K562 (cell line): ENCODE measurements around the gene CCSER1. TPM values are rescaled to one million over a fixed set of nuclear protein-coding genes. Genes with fewer than 3 reads are reported as not detected.

Experiments
- ATAC-seq: fragments of 200-7000 bp; cut with Tn5 transposase; 3 replicates; pipeline ENCODE4 v1.9.1; 2020; ENCODE audit warnings: moderate library complexity
- BruUV-seq: library from RNA; stranded (reverse); fragments of 400-500 nt; replicated peaks from 2 replicates; lab custom pipeline; 2021; lab: Mats Ljungman, UMichigan
- CTCF ChIA-PET: fragments of 300-600 bp; formaldehyde crosslinking; extraction: SDS; loops from one replicate; lab custom pipeline; 2021; ENCODE audit warnings: low intra/inter-chr PET ratio; lab: Yijun Ruan, JAX
- POLR2A ChIA-PET: fragments of 300-600, 350-650 bp; sonication (Branson Sonifier 250); formaldehyde crosslinking; extraction: SDS; loops from one replicate; lab custom pipeline; 2021; ENCODE audit warnings: antibody characterized with exemption, inconsistent platforms; lab: Yijun Ruan, JAX
- DNase-seq, 4 experiments: peaks; one replicate each; pipeline versions ENCODE4 v3.0.0 to v3.0.0-alpha.2; 2011 to 2018; ENCODE audit warnings: low spot score in 3 of 4, mixed read lengths in 3 of 4; ENCODE audit errors: extremely low read depth in 1 of 4
- FAIRE-seq: peaks from 2 replicates; lab custom pipeline; 2011; peaks lifted over from hg19 to GRCh38; lab: Jason Lieb, UNC
- H2AFZ ChIP-seq: 2 replicates; pipeline ENCODE4 v1.6.0; 2011; ENCODE audit warnings: low read depth, low read length, control low read depth, inconsistent platforms
- H3K27ac ChIP-seq: fragments of 200-600 bp; 3 replicates; pipeline ENCODE4 v1.8.0; 2011; ENCODE audit warnings: low read depth, mild to moderate bottlenecking, control low read depth, inconsistent platforms, low read length, moderate library complexity, mixed read lengths; ENCODE audit errors: extremely low read depth
- H3K27me3 ChIP-seq, 2 experiments: fragments of 300-600 bp in 1 of 2; 2 replicates in 1 of 2; 3 replicates in 1 of 2; pipeline versions ENCODE4 v1.6.0 to v1.8.0; 2011; ENCODE audit warnings: inconsistent platforms in 2 of 2, low read length in 2 of 2, mild to moderate bottlenecking in 1 of 2, mixed read lengths in 1 of 2, moderate library complexity in 1 of 2; ENCODE audit not compliant: control insufficient read depth in 2 of 2, insufficient read depth in 2 of 2
- H3K36me3 ChIP-seq: fragments of 300-600 bp; 3 replicates; pipeline ENCODE4 v1.8.0; 2011; ENCODE audit warnings: mild to moderate bottlenecking, low read length, inconsistent platforms; ENCODE audit not compliant: control insufficient read depth, insufficient read depth
- H3K4me1 ChIP-seq, 2 experiments: fragments of 200-600 bp in 1 of 2; replicated peaks in 1 of 2; 2 replicates in 1 of 2; 3 replicates in 1 of 2; pipeline versions ENCODE4 v1.5.1 to v1.8.0; 2011; ENCODE audit warnings: inconsistent platforms in 2 of 2, low read length in 2 of 2, mild to moderate bottlenecking in 1 of 2, mixed read lengths in 1 of 2, moderate library complexity in 1 of 2; ENCODE audit not compliant: control insufficient read depth in 2 of 2, insufficient read depth in 2 of 2
- H3K4me2 ChIP-seq: 2 replicates; pipeline ENCODE4 v1.6.1; 2011; ENCODE audit warnings: low read length, control low read depth, inconsistent platforms, mixed read lengths; ENCODE audit not compliant: insufficient read depth
- H3K4me3 ChIP-seq: fragments of 200-600 bp; sonication (generic), shearing (Covaris generic); 2 replicates; pipeline ENCODE4 v1.5.1; 2016; ENCODE audit warnings: control low read depth, inconsistent platforms
- H3K79me2 ChIP-seq: fragments of 200-600 bp; 3 replicates; pipeline ENCODE4 v1.8.0; 2011; ENCODE audit warnings: low read length, inconsistent platforms; ENCODE audit not compliant: control insufficient read depth, insufficient read depth
- H3K9ac ChIP-seq, 2 experiments: 2 replicates each; pipeline versions ENCODE4 v1.6.0 to v1.6.1; 2011; ENCODE audit warnings: low read depth in 2 of 2, low read length in 2 of 2, control low read depth in 1 of 2, inconsistent platforms in 1 of 2, mild to moderate bottlenecking in 1 of 2, mixed read lengths in 1 of 2; ENCODE audit not compliant: insufficient read depth in 1 of 2
- H3K9me1 ChIP-seq: one replicate; pipeline ENCODE4 v1.6.0; 2011; ENCODE audit warnings: inconsistent platforms, mild to moderate bottlenecking, low read length, moderate library complexity; ENCODE audit not compliant: control insufficient read depth, insufficient read depth
- H3K9me3 ChIP-seq: replicated peaks from 2 replicates; pipeline ENCODE4 v1.5.1; 2011; ENCODE audit warnings: low read depth, low read length, inconsistent platforms; ENCODE audit not compliant: control insufficient read depth, insufficient read depth
- H4K20me1 ChIP-seq: replicated peaks from 2 replicates; pipeline ENCODE4 v1.6.1; 2011; ENCODE audit warnings: low read length, inconsistent platforms, mixed read lengths; ENCODE audit not compliant: control insufficient read depth, insufficient read depth
- KLF1 ChIP-seq: fragments of 450-650 bp; IDR thresholded peaks from 2 replicates; pipeline ENCODE4 v1.6.1; 2016; ENCODE audit warnings: missing genetic modification characterization, missing compliant biosample characterization
- RAD21 ChIP-seq, 2 experiments: fragments of 250-450 bp in 1 of 2; fragments of 450-650 bp in 1 of 2; sonication (Bioruptor Pico) in 1 of 2; formaldehyde crosslinking in 1 of 2; IDR thresholded peaks in 1 of 2; conservative IDR thresholded peaks in 1 of 2; 2 replicates each; pipeline versions ENCODE4 v1.4.0 to v1.8.0; 2020 to 2022; ENCODE audit warnings: mild to moderate bottlenecking in 2 of 2, moderate library complexity in 1 of 2
- ZKSCAN1 ChIP-seq: fragments of 150-350 bp; IDR thresholded peaks from 2 replicates; pipeline ENCODE4 v1.6.1; 2016; ENCODE audit warnings: low read depth, low read length
- WGBS: fragments of 100-300 bp; shearing (Covaris generic); methylation state at CpG from one replicate; pipeline ENCODE4 v1.1.6; 2016; ENCODE audit warnings: low coverage, mixed read lengths; ENCODE audit not compliant: insufficient coverage; ENCODE audit errors: missing lambda C conversion rate; 5-methylcytosine and 5-hydroxymethylcytosine counted together
- in situ Hi-C: fragments of 300-500 bp; cut with MboI; formaldehyde crosslinking; loops from 4 replicates; pipeline ENCODE4 v1.15.0; 2018; ENCODE audit warnings: inconsistent platforms, mixed read lengths
- intact Hi-C: fragments of 100-400 bp; cut with micrococcal nuclease; formaldehyde crosslinking; loops from 2 replicates; pipeline ENCODE4 v1.14.2; 2022
- polyA plus RNA-seq, 8 experiments: library from polyadenylated mRNA; depleted of rRNA in 4 of 8; stranded (reverse) in 5 of 8; unstranded in 3 of 8; fragments of >200 nt; fragmentation: Nextera tagmentation in 2 of 8; fragmentation: Illumina TruSeq in 1 of 8; extraction: Ambion mirVana in 2 of 8; extraction: Trizol in 1 of 8; gene quantifications; 2 replicates each; pipeline versions ENCODE4 v1.2.1 to v1.2.3, GENCODE V29; 2011 to 2014; ENCODE audit warnings: inconsistent platforms in 1 of 8, missing spikeins in 1 of 8
- total RNA-seq, 7 experiments: library from RNA; depleted of rRNA in 6 of 7; stranded (reverse); fragments of >200 nt in 6 of 7; fragmentation: Illumina TruSeq in 2 of 7; extraction: Trizol in 2 of 7; gene quantifications; 2 replicates each; pipeline versions ENCODE4 v1.2.1 to v1.2.3, GENCODE V29; 2011 to 2021; ENCODE audit warnings: low replicate concordance in 1 of 7
- TF ChIP-seq, protein P1 (sequence below): fragments of 450-650 bp; conservative IDR thresholded peaks from 2 replicates; pipeline ENCODE4 v1.6.1; 2016; ENCODE audit warnings: missing genetic modification characterization, low read depth, mild to moderate bottlenecking, control low read depth, missing compliant biosample characterization
- TF ChIP-seq, protein P2 (sequence below), 3 experiments: IDR thresholded peaks in 2 of 3; conservative IDR thresholded peaks in 1 of 3; 2 replicates each; pipeline ENCODE4 v1.5.1; 2011 to 2012; ENCODE audit warnings: low read length in 3 of 3, mild to moderate bottlenecking in 3 of 3, control low read depth in 2 of 3, improper control_type of control experiment in 1 of 3, inconsistent platforms in 1 of 3, low read depth in 1 of 3, mixed read lengths in 1 of 3, moderate library complexity in 1 of 3; ENCODE audit not compliant: insufficient read depth in 2 of 3

Gene CCSER1
- total and polyA plus RNA-seq, 9 of the 15 experiments (the other 6 are each of a cell fraction or from before 2014, with no cell fraction given): not detected

DNA sequence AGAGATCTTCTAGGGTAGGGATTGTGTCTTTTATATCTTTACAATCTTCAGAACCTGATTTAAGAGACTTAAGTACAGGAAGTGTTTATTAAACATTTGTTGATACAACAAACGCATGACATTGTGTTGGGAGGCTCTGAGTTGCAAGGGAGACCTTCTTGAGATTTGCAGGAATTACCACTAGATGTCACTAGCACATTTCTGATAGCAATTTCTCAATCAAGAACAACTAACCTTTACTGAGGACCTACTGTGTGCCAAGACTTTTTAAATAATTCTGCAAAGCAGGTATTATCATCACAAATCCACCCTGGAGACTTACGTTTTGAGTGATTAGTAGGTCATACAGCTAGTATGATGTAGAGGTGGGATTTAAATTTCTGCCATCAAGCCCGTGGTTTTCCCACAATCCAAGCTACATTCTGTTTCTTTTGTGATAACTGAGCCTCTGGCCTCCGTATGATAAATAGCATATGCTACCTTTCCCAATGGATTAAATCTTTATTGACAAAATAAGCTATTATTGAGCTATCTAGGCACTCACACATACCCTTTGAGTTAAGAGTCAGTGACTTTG, 986.0 kb downstream of the CCSER1 start:
- no peak for ATAC-seq
- 0% methylated on average over 4 of the region's 4 CpGs for WGBS
- no peak for FAIRE-seq

More for the DNA sequence above, 986.0 kb downstream of the CCSER1 start:
- Histone ChIP-seq H3K4me2 (no peak overlapping the region), H3K4me3 (no peak overlapping the region), H3K4me1 (no peaks in the 10 kb centered on the region), H3K79me2 (no peaks in the 10 kb centered on the region), H3K27ac (no peak overlapping the region), H3K9me3 (no peaks in the 10 kb centered on the region), H3K36me3 (no peaks in the 10 kb centered on the region), H4K20me1 (no peaks in the 10 kb centered on the region), H3K27me3 (no peaks in the 10 kb centered on the region), H2AFZ (no peak overlapping the region), H3K9ac (no peak overlapping the region), H3K9me1 (no peaks in the 10 kb centered on the region)
- intact Hi-C loops: no loop called here
- DNase-seq: peak in 3 of 4 experiments; percentile 4 to 20 (median 8)
- POLR2A ChIA-PET: no interaction called here
- BruUV-seq: no TSS peak
- TF ChIP-seq, protein P1, sequence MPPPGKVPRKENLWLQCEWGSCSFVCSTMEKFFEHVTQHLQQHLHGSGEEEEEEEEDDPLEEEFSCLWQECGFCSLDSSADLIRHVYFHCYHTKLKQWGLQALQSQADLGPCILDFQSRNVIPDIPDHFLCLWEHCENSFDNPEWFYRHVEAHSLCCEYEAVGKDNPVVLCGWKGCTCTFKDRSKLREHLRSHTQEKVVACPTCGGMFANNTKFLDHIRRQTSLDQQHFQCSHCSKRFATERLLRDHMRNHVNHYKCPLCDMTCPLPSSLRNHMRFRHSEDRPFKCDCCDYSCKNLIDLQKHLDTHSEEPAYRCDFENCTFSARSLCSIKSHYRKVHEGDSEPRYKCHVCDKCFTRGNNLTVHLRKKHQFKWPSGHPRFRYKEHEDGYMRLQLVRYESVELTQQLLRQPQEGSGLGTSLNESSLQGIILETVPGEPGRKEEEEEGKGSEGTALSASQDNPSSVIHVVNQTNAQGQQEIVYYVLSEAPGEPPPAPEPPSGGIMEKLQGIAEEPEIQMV (tag): no peak
- TF ChIP-seq KLF1 (tag) (no peak), ZKSCAN1 (peak; percentile 96), RAD21 (CRISPR knock-in tag; conservative IDR thresholded peaks at IDR 0.05 in 1 of 2, IDR thresholded peaks at IDR 0.05 in 1 of 2) (peak; percentile 25 to 65; a peak in 3 of 4 replicates)
- TF ChIP-seq, protein P2, sequence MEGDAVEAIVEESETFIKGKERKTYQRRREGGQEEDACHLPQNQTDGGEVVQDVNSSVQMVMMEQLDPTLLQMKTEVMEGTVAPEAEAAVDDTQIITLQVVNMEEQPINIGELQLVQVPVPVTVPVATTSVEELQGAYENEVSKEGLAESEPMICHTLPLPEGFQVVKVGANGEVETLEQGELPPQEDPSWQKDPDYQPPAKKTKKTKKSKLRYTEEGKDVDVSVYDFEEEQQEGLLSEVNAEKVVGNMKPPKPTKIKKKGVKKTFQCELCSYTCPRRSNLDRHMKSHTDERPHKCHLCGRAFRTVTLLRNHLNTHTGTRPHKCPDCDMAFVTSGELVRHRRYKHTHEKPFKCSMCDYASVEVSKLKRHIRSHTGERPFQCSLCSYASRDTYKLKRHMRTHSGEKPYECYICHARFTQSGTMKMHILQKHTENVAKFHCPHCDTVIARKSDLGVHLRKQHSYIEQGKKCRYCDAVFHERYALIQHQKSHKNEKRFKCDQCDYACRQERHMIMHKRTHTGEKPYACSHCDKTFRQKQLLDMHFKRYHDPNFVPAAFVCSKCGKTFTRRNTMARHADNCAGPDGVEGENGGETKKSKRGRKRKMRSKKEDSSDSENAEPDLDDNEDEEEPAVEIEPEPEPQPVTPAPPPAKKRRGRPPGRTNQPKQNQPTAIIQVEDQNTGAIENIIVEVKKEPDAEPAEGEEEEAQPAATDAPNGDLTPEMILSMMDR (IDR thresholded peaks at IDR 0.05 in 2 of 3, conservative IDR thresholded peaks at IDR 0.05 in 1 of 3; ENCODE audit: insufficient read depth in 2 of 3, low read depth in 1 of 3, low read length in 3 of 3): peak in 2 of 3 experiments; percentile 32 to 46; a peak in 3 of 6 replicates
- CTCF ChIA-PET: no interaction called here
- in situ Hi-C loops: no loop called here
